CD14-positive monocyte (primary cell): ENCODE measurements around the gene SMCHD1. TPM values are rescaled to one million over a fixed set of nuclear protein-coding genes. Genes with fewer than 3 reads are reported as not detected.

Experiments
- DNase-seq, 3 donors: peaks; one replicate each; pipeline ENCODE4 v3.0.0-alpha.2; 2011 to 2022
- H2AFZ ChIP-seq: 2 replicates; pipeline ENCODE4 v1.6.0; 2012; ENCODE audit warnings: mild to moderate bottlenecking, low read depth, low read length, inconsistent platforms; ENCODE audit not compliant: insufficient read depth, poor library complexity, severe bottlenecking
- H3K27ac ChIP-seq, 2 donors: 1 replicate in 1 of 2; 2 replicates in 1 of 2; pipeline ENCODE4 v1.5.1; 2012 to 2013; ENCODE audit warnings: low read length in 2 of 2, control low read depth in 1 of 2, inconsistent platforms in 1 of 2, low read depth in 1 of 2, mild to moderate bottlenecking in 1 of 2
- H3K27me3 ChIP-seq, 2 donors: one replicate each; pipeline versions ENCODE4 v1.6.0 to v1.6.1; 2011 to 2013; ENCODE audit warnings: low read length in 2 of 2; ENCODE audit not compliant: control insufficient read depth in 2 of 2, insufficient read depth in 2 of 2
- H3K36me3 ChIP-seq, 2 donors: replicated peaks in 1 of 2; 1 replicate in 1 of 2; 2 replicates in 1 of 2; pipeline versions ENCODE4 v1.5.1 to v1.6.1; 2012 to 2013; ENCODE audit warnings: low read length in 2 of 2, control low read depth in 1 of 2, inconsistent platforms in 1 of 2, mild to moderate bottlenecking in 1 of 2; ENCODE audit not compliant: insufficient read depth in 2 of 2, control insufficient read depth in 1 of 2
- H3K4me1 ChIP-seq, 2 donors: 1 replicate in 1 of 2; 2 replicates in 1 of 2; pipeline versions ENCODE4 v1.5.1 to v1.6.1; 2012 to 2013; ENCODE audit warnings: low read length in 2 of 2, control low read depth in 1 of 2, inconsistent platforms in 1 of 2, mild to moderate bottlenecking in 1 of 2, moderate library complexity in 1 of 2; ENCODE audit not compliant: insufficient read depth in 2 of 2, control insufficient read depth in 1 of 2
- H3K4me2 ChIP-seq: replicated peaks from 2 replicates; pipeline ENCODE3; 2012; ENCODE audit warnings: low read length, moderate library complexity, mild to moderate bottlenecking; ENCODE audit not compliant: poor library complexity, severe bottlenecking; ENCODE audit errors: extremely low read depth
- H3K4me3 ChIP-seq, 3 experiments: fragments of 200-600 bp in 1 of 3; sonication (generic) in 1 of 3; replicated peaks in 1 of 3; 1 replicate in 2 of 3; 2 replicates in 1 of 3; pipeline ENCODE4 v1.5.1; 2011 to 2013; ENCODE audit warnings: low read length in 3 of 3, mild to moderate bottlenecking in 3 of 3, control low read depth in 2 of 3, low read depth in 2 of 3, inconsistent platforms in 1 of 3, moderate library complexity in 1 of 3
- H3K79me2 ChIP-seq: 2 replicates; pipeline ENCODE4 v1.6.0; 2012; ENCODE audit warnings: mild to moderate bottlenecking, control low read depth, inconsistent platforms, low read length, moderate library complexity; ENCODE audit not compliant: insufficient read depth
- H3K9ac ChIP-seq: 2 replicates; pipeline ENCODE4 v1.6.0; 2017; ENCODE audit warnings: low read length, mild to moderate bottlenecking; ENCODE audit not compliant: insufficient read depth, poor library complexity, severe bottlenecking
- H3K9me3 ChIP-seq, 2 donors: replicated peaks in 1 of 2; 1 replicate in 1 of 2; 2 replicates in 1 of 2; pipeline versions ENCODE4 v1.5.1 to v1.6.1; 2012 to 2013; ENCODE audit warnings: low read length in 2 of 2, control low read depth in 1 of 2; ENCODE audit not compliant: control insufficient read depth in 1 of 2, insufficient read depth in 1 of 2
- H4K20me1 ChIP-seq: 2 replicates; pipeline ENCODE4 v1.6.0; 2012; ENCODE audit warnings: mild to moderate bottlenecking, low read length, control low read depth, moderate library complexity; ENCODE audit not compliant: insufficient read depth
- H3K27ac Mint-ChIP-seq, 7 donors: one replicate each; pipeline ENCODE4 v1.8.0; 2020; ENCODE audit warnings: mild to moderate bottlenecking in 7 of 7, mixed read lengths in 7 of 7, moderate library complexity in 6 of 7, inconsistent platforms in 2 of 7
- H3K27me3 Mint-ChIP-seq, 3 donors: one replicate each; pipeline ENCODE4 v1.8.0; 2021 to 2022; ENCODE audit warnings: low read depth in 3 of 3, mild to moderate bottlenecking in 3 of 3, mixed read lengths in 3 of 3, moderate library complexity in 3 of 3, inconsistent platforms in 1 of 3
- H3K36me3 Mint-ChIP-seq, 2 donors: one replicate each; pipeline ENCODE4 v1.8.0; 2020; ENCODE audit warnings: mixed read lengths in 2 of 2, inconsistent platforms in 1 of 2, mild to moderate bottlenecking in 1 of 2
- H3K4me1 Mint-ChIP-seq: one replicate; pipeline ENCODE4 v1.8.0; 2020; ENCODE audit warnings: mild to moderate bottlenecking, mixed read lengths
- H3K4me3 Mint-ChIP-seq, 2 donors: one replicate each; pipeline ENCODE4 v1.8.0; 2020; ENCODE audit warnings: mild to moderate bottlenecking in 2 of 2, mixed read lengths in 2 of 2, moderate library complexity in 1 of 2
- H3K9me3 Mint-ChIP-seq, 7 donors: one replicate each; pipeline ENCODE4 v1.8.0; 2020 to 2022; ENCODE audit warnings: mixed read lengths in 7 of 7, mild to moderate bottlenecking in 6 of 7, moderate library complexity in 6 of 7, inconsistent platforms in 2 of 7
- WGBS: methylation state at CpG from one replicate; pipeline ENCODE4 v1.1.5; 2013; ENCODE audit warnings: missing lambda C conversion rate; ENCODE audit not compliant: insufficient coverage; 5-methylcytosine and 5-hydroxymethylcytosine counted together
- intact Hi-C, 2 donors: fragments of 100-400 bp; cut with micrococcal nuclease; formaldehyde crosslinking; loops; one replicate each; pipeline versions ENCODE4 v1.15.0 to v1.15.1; 2023
- polyA plus RNA-seq, 3 donors: library from polyadenylated mRNA; depleted of rRNA in 1 of 3; unstranded in 2 of 3; stranded (reverse) in 1 of 3; fragments of 300-500 nt in 2 of 3; fragments of >200 nt in 1 of 3; fragmentation: Illumina TruSeq in 2 of 3; gene quantifications; 1 replicate in 2 of 3; 2 replicates in 1 of 3; pipeline ENCODE4 v1.2.3, GENCODE V29; 2012 to 2021
- TF ChIP-seq, protein P1 (sequence below): fragments of 200-600 bp; IDR thresholded peaks from one replicate; pipeline ENCODE4 v1.8.0; 2022; ENCODE audit warnings: antibody characterized with exemption, mild to moderate bottlenecking

The SMCHD1 gene
- polyA plus RNA-seq, 3 donors, result 12.7 to 45.5 (median 16.8) TPM

DNA sequence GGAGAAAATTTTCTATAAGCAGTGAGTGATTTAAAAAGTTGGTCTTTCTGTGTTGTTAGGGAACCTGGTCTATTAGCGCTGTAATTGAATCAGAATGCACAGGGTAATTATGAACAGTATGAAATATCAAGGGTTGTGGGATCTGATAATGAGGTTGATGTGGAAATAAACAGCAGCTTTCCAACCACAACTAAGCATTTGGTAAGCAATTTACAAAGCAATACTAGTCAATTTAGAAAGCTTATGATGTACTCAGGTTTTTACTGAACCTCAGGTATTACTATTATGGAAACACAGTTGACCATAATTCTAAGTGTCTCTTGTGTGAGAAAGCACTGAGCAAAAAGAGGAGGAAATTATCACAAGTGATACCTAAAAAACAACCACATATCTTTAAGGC, 11.0 kb upstream of the SMCHD1 start:
- Histone ChIP-seq H3K27ac (no peak overlapping the region), H3K36me3 (no peaks in the 10 kb centered on the region), H2AFZ (no peak overlapping the region), H3K79me2 (no peaks in the 10 kb centered on the region), H3K9me3 (no peaks in the 10 kb centered on the region), H3K4me1 (peaks cover 72 to 81% of the 10 kb centered on the region in 2 donors), H3K4me3 (no peak overlapping the region), H3K9ac (no peak overlapping the region), H4K20me1 (no peaks in the 10 kb centered on the region), H3K27me3 (no peaks in the 10 kb centered on the region), H3K4me2 (no peak overlapping the region)
- H3K27me3 Mint-ChIP-seq, result no peaks in the 10 kb centered on the region
- no peak overlapping the region for H3K27ac Mint-ChIP-seq
- H3K9me3 Mint-ChIP-seq, result no peaks in the 10 kb centered on the region
- no peaks in the 10 kb centered on the region for H3K36me3 Mint-ChIP-seq
- H3K4me1 Mint-ChIP-seq, result peaks cover 25% of the 10 kb centered on the region
- intact Hi-C loops, result loop anchor here in 1 of 2 donors (5.0 to 10.0 kb wide), 2 partner anchors 603 to 950 kb away; partner anchors contain the start of gene MYL12A
- TF ChIP-seq, protein P1, sequence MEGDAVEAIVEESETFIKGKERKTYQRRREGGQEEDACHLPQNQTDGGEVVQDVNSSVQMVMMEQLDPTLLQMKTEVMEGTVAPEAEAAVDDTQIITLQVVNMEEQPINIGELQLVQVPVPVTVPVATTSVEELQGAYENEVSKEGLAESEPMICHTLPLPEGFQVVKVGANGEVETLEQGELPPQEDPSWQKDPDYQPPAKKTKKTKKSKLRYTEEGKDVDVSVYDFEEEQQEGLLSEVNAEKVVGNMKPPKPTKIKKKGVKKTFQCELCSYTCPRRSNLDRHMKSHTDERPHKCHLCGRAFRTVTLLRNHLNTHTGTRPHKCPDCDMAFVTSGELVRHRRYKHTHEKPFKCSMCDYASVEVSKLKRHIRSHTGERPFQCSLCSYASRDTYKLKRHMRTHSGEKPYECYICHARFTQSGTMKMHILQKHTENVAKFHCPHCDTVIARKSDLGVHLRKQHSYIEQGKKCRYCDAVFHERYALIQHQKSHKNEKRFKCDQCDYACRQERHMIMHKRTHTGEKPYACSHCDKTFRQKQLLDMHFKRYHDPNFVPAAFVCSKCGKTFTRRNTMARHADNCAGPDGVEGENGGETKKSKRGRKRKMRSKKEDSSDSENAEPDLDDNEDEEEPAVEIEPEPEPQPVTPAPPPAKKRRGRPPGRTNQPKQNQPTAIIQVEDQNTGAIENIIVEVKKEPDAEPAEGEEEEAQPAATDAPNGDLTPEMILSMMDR, result no peak
- WGBS, result 100% methylated on average over 1 of the region's 1 CpG
- H3K4me3 Mint-ChIP-seq, result no peak overlapping the region
- DNase-seq, result no peak

GRCh38 chr18:2651981-2652380, 3.5 kb upstream of the SMCHD1 start:
- peaks cover 13% of the 10 kb centered on the region for H4K20me1 ChIP-seq
- no peaks in the 10 kb centered on the region for H3K9me3 ChIP-seq
- H3K4me1 ChIP-seq, result peaks cover 46 to 60% of the 10 kb centered on the region in 2 donors
- Mint-ChIP-seq H3K36me3 (no peaks in the 10 kb centered on the region), H3K4me1 (peaks cover 51% of the 10 kb centered on the region), H3K4me3 (no peak overlapping the region), H3K27me3 (peaks cover 0 to 5% (median 0%) of the 10 kb centered on the region in 3 donors), H3K27ac (no peak overlapping the region), H3K9me3 (no peaks in the 10 kb centered on the region)
- H3K4me2 ChIP-seq, result no peak overlapping the region
- no peak for DNase-seq
- H3K9ac ChIP-seq, result no peak overlapping the region
- no peaks in the 10 kb centered on the region for H3K27me3 ChIP-seq
- no CpG with 5 or more reads among the region's 1 CpG for WGBS
- no peaks in the 10 kb centered on the region for H3K36me3 ChIP-seq
- H3K79me2 ChIP-seq, result peaks cover 27% of the 10 kb centered on the region
- no peak overlapping the region for H3K27ac ChIP-seq
- H3K4me3 ChIP-seq, result no peak overlapping the region
- intact Hi-C loops, result loop anchor here (10.0 kb wide), 5 partner anchors 47 to 803 kb away; partner anchors contain the start of genes EMILIN2 (in 1 of the 2), METTL4 (in 1 of the 2), NDC80 (in 1 of the 2) and TGIF1 (in 1 of the 2)
- no peak overlapping the region for H2AFZ ChIP-seq
- TF ChIP-seq, protein P1, result no peak
